Right renal cortex interstitium (tissue), 3 donors: Measurements from ENCODE around the gene CLEC20A. TPM values are rescaled to one million over a fixed set of nuclear protein-coding genes. Genes with fewer than 3 reads are reported as not detected.

ENCODE experiments used
- DNase-seq, 3 donors: peaks; one replicate each; pipeline ENCODE4 v3.0.0-alpha.2; 2013; ENCODE audit warnings: low read depth in 3 of 3, low spot score in 2 of 3
- polyA plus RNA-seq, 3 donors: library from polyadenylated mRNA; unstranded; fragments of 120-200 nt; gene quantifications; one replicate each; pipeline ENCODE4 v1.2.1, GENCODE V29; 2013; ENCODE audit not compliant: insufficient read length in 3 of 3

CLEC20A gene
- polyA plus RNA-seq, 3 donors = 0.13 to 0.37 (median 0.29) TPM

- no peak for DNase-seq
Observed at GRCh38 chr1:178500936-178501554, 4.3 kb upstream of the CLEC20A start.

GRCh38 chr1:178500091-178500770 is 3.5 kb upstream of the CLEC20A start:
- DNase-seq = no peak

GRCh38 chr1:178498896-178499675 is 2.3 kb upstream of the CLEC20A start:
- no peak for DNase-seq

GRCh38 chr1:178497903-178498478 is 1.2 kb upstream of the CLEC20A start:
- DNase-seq = no peak

GRCh38 chr1:178495741-178496409 is 889 bp downstream of the CLEC20A start:
- DNase-seq = no peak

- DNase-seq = no peak
Observed at GRCh38 chr1:178495158-178495557, 1.6 kb downstream of the CLEC20A start.

GRCh38 chr1:178494569-178494971 is 2.2 kb downstream of the CLEC20A start:
- no peak for DNase-seq

- no peak for DNase-seq
Observed at GRCh38 chr1:178493301-178493741, 3.4 kb downstream of the CLEC20A start.

- DNase-seq = no peak
Observed at GRCh38 chr1:178492341-178492740, 4.4 kb downstream of the CLEC20A start.

GRCh38 chr1:178491721-178492120 is 5.0 kb downstream of the CLEC20A start:
- DNase-seq = no peak

- no peak for DNase-seq
Observed at GRCh38 chr1:178490967-178491366, 5.8 kb downstream of the CLEC20A start.

- no peak for DNase-seq
Observed at GRCh38 chr1:178490136-178490535, 6.6 kb downstream of the CLEC20A start.

GRCh38 chr1:178489399-178489798 is 7.4 kb downstream of the CLEC20A start:
- DNase-seq = no peak

GRCh38 chr1:178488393-178488792 is 8.4 kb downstream of the CLEC20A start:
- no peak for DNase-seq

GRCh38 chr1:178487070-178487615 is 9.6 kb downstream of the CLEC20A start:
- DNase-seq = no peak

GRCh38 chr1:178486100-178487069 is 10.4 kb downstream of the CLEC20A start:
- DNase-seq = no peak

- DNase-seq = no peak
Observed at GRCh38 chr1:178485541-178485981, 11.2 kb downstream of the CLEC20A start.

- DNase-seq = no peak
Observed at GRCh38 chr1:178484698-178485225, 12.0 kb downstream of the CLEC20A start.
